Measurements from ENCODE around the gene RBFOX2. TPM values are rescaled to one million over a fixed set of nuclear protein-coding genes. Genes with fewer than 3 reads are reported as not detected.
"Not testable (repeated sequence)": the region's sequence is repeated elsewhere in the genome, so short reads cannot be mapped to it uniquely, and the experiment has no call there.

RBFOX2 gene, protein sequence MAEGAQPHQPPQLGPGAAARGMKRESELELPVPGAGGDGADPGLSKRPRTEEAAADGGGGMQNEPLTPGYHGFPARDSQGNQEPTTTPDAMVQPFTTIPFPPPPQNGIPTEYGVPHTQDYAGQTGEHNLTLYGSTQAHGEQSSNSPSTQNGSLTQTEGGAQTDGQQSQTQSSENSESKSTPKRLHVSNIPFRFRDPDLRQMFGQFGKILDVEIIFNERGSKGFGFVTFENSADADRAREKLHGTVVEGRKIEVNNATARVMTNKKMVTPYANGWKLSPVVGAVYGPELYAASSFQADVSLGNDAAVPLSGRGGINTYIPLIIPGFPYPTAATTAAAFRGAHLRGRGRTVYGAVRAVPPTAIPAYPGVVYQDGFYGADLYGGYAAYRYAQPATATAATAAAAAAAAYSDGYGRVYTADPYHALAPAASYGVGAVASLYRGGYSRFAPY
- 53.6 and 57.0 TPM in 2 replicates for total RNA-seq (2014; rRNA removed; shearing (Covaris generic))
- 55.4 and 63.8 TPM in 2 replicates for polyA plus RNA-seq (2015; cell fraction: cytosol; rRNA removed)
- 63.8 and 71.1 TPM in 2 replicates for polyA plus RNA-seq (2015; cell fraction: nucleus; rRNA removed)

DNA sequence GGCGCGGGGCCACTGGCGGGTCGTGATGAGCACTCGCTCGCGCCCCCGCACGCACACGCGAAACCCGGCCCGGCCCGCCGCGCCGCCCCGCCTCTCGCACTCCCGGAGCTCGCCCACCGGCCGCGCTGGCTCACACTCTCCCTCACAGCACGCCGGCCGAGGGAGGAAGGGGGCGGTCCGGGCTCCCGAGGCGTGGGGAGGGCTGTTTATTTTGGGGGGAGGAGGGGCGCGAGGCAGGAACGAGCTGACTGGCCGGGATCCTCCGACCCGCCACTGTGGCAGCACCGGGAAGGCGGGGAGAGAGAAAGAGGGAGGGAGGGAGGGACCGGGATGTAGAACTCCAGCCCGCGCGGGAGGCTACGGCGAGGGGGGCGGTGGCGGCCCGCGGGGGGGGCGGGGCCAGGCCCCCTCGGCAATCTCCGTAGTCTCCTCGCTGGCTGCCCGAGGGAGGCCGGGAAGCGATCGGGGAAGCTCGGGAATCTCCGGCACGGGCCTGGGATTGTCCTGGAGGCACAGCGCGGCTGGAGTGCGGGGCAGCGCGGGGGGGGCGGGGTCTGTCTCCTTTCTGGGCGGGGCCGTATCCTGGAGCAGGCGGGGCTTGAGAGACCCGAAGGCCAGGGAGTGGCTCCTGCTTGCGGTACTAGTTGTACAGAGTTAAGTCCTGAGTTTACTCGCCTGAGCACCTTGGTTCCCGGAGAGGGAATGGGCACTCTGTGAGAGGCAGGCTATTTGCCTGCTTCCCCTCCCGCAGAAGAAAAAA is at the start of gene RBFOX2:
Gene RBFOX2 (minus strand): TSS at position 179 of the 760 bp plus-strand sequence. CDS start 399 bp downstream, outside the sequence.
- in situ Hi-C loops (cut with HindIII; ENCODE audit: low pct_unique_long_range_greater_than_20kb, low sequenced_read_pairs), result no loop called here
- DNase-seq (ENCODE audit: low read depth, low spot score), result peak; percentile 96

DNA sequence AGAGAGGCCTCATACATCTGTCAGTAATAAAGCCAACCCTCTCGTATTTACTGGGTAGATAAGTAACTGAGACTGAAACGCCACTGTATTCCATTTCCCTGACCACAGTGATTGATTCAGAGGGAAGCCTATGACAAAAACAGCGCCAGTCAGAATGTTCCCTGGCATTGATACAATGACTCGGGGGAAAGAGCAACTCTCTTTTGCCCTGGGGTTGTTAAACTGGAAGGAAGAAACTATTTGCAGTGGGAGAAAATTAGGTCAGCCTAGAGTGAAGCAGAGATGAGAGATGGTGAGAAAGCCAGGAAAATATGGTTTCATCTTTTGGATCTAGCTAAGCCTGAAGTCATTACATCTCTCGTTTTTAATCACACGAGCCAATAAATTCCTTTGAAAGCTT is 48.6 kb upstream of the RBFOX2 start:
- in situ Hi-C loops (cut with HindIII; ENCODE audit: low pct_unique_long_range_greater_than_20kb, low sequenced_read_pairs), result no loop called here
- peak; percentile 10 for DNase-seq (ENCODE audit: low read depth, low spot score)

DNA sequence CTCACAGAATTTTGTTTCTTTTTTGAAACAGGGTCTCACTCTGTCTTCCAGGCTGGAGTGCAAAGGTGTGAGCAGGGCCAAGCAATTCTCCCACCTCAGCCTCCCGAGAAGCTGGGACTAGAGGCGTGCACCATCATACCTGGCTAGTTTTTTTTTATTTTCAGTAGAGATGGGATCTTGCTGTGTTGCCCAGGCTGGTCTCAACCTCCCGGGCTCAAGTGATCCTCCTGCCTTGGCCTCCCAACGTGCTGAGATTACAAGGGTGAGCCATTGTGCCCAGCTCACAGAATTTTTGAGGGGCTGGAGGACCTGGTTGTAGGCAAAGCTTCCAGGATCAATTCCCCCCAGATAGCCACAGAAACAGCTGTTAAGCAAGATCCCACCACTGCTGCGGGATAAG is 47.1 kb upstream of the RBFOX2 start:
- in situ Hi-C loops (cut with HindIII; ENCODE audit: low pct_unique_long_range_greater_than_20kb, low sequenced_read_pairs), result no loop called here
- no peak for DNase-seq (ENCODE audit: low read depth, low spot score)

DNA sequence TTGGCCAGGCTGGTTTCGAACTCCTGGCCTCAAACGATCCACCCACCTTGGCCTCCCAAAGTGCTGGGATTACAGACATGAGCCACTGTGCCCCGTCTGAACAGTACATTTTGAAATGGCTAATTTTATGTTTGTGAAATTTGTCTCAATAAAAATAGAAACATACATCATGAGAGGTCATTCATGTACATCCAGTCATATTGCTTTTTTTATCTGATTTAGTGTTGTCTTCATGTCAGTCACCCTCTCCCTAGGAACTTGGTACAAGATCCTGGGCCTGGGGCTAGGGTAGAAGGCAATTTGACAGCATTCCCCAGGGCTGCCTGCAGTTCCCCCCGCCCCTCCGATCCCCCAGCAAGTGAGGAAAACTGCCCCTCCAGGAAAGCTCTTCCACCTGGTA is 46.6 kb upstream of the RBFOX2 start:
- in situ Hi-C loops (cut with HindIII; ENCODE audit: low pct_unique_long_range_greater_than_20kb, low sequenced_read_pairs), result no loop called here
- DNase-seq (ENCODE audit: low read depth, low spot score), result no peak

DNA sequence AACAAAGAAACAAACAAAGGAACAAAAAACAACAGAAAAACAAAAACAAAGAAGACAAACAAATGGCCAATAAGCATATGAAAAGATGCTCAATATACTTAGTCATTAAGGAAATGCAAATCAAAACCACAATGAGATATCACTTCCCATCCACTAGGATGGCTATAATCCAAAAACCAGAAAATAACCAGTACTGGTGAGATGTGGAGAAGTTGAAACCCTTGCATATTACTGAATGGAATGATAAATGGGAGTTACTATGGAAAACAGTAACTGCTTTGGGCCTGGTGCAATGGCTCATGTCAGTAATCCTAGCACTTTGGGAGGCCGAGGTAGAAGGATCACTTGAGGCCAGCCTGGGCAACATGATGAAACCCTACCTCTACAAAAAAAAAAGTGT is 44.9 kb upstream of the RBFOX2 start:
- DNase-seq (ENCODE audit: low read depth, low spot score), result no peak
- in situ Hi-C loops (cut with HindIII; ENCODE audit: low pct_unique_long_range_greater_than_20kb, low sequenced_read_pairs), result no loop called here

DNA sequence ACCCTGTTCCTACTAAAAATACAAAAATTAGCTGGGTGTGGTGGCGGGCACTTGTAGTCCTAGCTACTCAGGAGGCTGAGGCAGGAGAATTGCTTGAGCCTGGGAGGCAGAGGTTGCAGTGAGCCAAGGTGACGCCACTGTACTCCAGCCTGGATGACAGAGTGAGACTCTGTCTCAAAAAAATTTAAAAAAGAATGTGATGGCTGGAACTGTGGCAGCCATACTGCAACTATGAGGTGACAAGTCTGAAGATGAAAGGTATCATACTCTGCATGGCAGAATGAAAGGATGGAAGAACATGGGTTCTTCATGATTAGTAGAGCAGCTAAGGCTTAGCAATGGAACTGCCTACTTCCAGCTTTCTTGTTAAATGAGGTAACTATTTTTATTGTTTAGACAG is 42.0 kb upstream of the RBFOX2 start:
- DNase-seq (ENCODE audit: low read depth, low spot score); in situ Hi-C loops (cut with HindIII; ENCODE audit: low pct_unique_long_range_greater_than_20kb, low sequenced_read_pairs): not testable (repeated sequence)

DNA sequence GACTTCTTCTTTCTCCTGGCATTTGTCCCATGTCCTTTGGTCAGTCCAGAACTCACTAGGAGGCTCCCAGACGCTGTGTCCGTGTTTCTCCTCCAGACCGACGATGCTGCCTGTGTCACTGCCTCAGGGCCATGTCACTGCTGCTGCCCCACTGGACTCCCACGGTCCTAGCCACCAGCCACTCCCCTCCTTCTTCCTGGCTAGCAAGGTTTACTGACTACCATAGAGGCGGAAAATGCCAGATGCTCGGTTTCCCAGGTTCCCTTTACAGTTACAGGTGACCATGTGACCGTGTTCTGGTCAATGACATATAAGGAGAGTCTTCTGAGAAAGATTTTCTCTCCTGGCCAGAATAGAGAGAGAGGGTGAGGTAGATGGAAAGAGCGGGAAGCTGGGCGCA is 40.7 kb upstream of the RBFOX2 start:
- DNase-seq (ENCODE audit: low read depth, low spot score), result no peak
- in situ Hi-C loops (cut with HindIII; ENCODE audit: low pct_unique_long_range_greater_than_20kb, low sequenced_read_pairs), result no loop called here

DNA sequence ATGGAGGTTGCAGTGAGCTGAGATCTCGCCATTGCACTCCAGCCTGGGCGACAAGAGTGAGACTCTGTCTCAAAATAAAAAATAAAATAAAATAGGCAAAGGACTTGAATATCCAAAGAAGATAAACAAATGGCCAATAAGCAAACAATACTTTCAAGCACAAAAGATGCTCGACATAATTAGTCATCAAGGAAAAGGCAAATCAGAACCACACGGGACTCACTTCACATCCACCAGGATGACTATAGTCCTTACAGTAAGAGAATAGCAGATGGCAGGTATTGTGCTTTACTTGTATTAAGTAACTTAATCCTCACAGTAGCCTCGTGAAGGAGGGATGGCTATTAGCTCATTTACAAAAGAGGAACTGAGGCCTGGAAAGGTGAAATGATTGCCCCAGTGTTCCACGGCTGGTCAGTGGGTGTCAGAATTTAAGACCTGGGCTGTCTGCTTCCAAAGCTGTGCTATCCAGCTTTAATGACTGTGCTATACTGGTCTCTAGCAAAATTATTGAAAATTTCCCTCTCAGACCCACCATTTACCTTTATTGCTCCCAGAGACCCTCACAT is 40.2 kb upstream of the RBFOX2 start:
- in situ Hi-C loops (cut with HindIII; ENCODE audit: low pct_unique_long_range_greater_than_20kb, low sequenced_read_pairs), result no loop called here
- no peak for DNase-seq (ENCODE audit: low read depth, low spot score)

DNA sequence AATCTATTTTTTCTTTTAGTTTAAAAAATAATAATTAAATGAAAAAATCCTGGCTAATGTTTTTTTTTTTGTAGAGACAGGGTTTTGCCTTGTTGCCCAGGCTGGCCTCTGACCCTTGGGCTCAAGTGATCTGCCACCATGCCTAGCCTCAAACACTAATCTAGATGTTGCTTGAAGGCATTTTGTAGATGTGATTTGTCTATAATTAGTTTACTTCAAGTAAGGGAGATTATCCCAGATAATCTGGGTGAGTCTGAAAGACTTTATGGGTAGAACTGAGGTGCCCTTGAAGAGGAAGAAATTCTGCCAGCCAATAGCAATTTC is 38.6 kb upstream of the RBFOX2 start:
- DNase-seq (ENCODE audit: low read depth, low spot score), result no peak
- in situ Hi-C loops (cut with HindIII; ENCODE audit: low pct_unique_long_range_greater_than_20kb, low sequenced_read_pairs), result no loop called here

DNA sequence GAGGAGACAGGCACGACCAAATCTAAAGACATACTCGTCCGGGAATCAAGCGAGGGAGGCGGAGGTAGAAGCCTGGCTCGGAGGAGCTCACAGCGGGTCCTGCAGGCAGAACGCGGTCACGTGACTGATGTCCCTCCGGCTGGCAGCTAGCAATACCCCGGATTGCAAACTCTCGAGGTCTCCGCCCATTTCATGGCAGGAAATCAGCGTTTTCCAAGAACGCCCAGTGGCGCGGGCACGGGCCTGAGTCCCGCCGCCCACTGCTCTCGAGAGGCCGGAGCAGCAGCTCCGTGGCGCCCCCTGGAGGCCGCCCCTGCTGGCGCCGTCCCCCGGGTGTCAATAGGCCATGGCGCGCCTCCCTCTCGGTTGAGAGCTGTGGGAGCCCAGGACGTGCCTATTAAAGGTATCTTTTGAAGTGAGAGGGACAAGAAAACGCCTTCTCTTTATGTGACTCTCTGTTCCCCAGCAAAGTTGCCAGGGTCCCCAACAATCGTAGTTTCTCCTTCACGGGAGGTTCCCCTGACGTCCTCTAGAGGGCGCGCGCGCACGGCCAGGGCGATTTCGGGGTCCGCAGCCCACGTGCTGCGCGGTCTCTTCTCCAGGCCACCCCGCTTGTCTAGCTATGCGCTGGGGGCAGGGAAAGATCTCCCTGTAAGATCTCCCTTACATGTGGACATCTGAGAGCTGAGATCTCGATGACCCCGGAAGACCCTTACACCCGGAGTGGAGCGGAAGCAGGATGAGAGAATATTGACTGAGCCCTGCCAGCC is 37.3 kb upstream of the RBFOX2 start:
- DNase-seq (ENCODE audit: low read depth, low spot score), result peak; percentile 96
- in situ Hi-C loops (cut with HindIII; ENCODE audit: low pct_unique_long_range_greater_than_20kb, low sequenced_read_pairs), result no loop called here

DNA sequence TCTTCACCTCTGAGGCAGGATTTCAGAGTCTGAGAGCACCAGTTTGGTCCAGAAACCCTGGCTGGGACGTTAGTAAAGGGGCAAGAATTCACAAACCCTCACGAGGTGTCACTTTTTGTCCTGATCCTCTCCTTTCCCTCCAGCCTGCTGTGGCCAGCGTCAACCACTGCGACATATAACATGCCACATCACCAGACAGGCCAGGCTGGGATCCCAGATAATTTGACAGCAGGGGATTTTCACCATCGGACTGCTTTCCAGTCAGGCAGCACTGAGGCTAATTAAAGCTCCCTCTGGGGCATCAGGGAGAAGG is 36.8 kb upstream of the RBFOX2 start:
- DNase-seq (ENCODE audit: low read depth, low spot score), result no peak
- in situ Hi-C loops (cut with HindIII; ENCODE audit: low pct_unique_long_range_greater_than_20kb, low sequenced_read_pairs), result no loop called here

DNA sequence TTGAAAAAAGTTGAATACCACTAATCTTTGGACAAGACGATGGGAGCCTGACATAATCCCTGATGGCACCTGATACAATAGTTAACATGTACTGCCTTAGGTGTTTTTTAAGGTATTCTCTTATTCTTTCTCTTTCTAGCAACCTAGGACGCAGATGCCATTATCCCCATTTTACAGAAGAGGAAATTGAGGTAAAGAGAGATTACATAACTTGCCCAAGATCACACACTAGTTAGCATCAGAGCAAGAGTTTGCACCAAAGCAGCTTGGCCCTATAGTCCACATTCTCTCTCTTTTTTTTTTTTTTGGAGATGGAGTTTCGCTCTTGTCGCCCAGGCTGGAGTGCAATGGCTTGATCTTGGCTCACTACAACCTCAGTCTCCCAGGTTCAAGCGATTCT is 35.7 kb upstream of the RBFOX2 start:
- in situ Hi-C loops (cut with HindIII; ENCODE audit: low pct_unique_long_range_greater_than_20kb, low sequenced_read_pairs), result no loop called here

DNA sequence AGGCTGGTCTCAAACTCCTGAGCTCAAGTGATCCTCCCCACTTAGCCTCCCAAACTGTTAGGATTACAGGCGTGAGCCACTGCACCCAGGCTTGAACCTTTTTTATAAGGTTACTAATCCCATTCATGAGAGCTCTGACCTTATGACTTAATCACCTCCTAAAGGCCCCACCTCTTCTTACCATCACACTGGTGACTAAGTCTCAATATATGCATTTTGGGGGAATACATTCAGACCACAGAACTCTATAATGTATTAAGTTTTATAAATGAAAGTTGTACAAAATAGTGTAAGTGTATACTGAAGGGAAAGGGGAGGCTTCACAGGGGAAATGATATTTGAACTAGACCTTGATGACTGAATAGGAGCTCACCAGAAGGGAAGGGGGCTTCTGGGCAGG is 28.4 kb upstream of the RBFOX2 start:
- in situ Hi-C loops (cut with HindIII; ENCODE audit: low pct_unique_long_range_greater_than_20kb, low sequenced_read_pairs), result no loop called here

More for the DNA sequence above, 35.7 kb upstream of the RBFOX2 start:
- DNase-seq (ENCODE audit: low read depth, low spot score), result no peak

DNA sequence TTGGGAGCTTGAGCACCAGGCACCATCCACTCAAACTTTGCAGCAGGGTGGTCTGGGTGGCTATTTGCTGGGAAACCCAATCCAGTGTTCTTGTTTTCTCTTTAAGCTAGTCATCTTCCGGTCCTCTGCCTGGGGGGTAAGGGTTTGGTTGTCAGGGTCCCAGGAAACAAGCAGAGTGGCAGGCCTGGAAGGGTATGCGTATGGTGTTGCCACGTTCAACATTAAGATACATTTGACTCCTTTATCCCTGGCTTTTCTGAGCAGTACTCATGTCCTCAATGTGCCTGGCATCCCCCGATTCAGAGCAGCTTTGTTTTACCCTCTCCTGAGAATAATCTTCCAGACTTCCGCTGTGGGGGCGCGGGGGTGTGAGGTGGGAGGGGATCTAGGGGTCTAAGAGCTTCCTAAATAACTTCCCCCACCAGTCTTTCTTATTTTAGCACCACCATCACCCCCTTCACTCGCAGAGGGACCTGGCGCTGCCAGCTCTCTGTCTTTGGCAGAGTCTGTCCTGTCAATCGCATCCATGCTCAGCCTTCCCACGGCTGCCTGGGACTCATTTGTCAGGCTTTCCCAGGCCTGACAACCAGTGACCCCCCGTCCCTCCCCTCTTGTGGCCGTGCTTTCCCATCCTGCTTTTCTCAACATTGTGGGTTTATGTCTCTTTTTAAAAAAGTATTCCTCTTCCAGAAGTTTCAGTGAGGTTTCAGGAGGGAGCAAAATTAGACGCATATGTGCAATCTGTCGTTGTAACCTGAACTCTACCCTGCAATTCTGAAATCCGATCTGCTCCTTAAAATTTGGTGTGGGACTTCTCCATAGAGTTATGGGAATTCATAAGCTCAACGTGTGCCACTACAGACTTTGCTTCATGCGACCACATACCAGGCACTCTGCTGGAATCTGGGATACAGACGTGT is 27.0 kb upstream of the RBFOX2 start:
- no peak for DNase-seq (ENCODE audit: low read depth, low spot score)

More for the DNA sequence above, 28.4 kb upstream of the RBFOX2 start:
- no peak for DNase-seq (ENCODE audit: low read depth, low spot score)

DNA sequence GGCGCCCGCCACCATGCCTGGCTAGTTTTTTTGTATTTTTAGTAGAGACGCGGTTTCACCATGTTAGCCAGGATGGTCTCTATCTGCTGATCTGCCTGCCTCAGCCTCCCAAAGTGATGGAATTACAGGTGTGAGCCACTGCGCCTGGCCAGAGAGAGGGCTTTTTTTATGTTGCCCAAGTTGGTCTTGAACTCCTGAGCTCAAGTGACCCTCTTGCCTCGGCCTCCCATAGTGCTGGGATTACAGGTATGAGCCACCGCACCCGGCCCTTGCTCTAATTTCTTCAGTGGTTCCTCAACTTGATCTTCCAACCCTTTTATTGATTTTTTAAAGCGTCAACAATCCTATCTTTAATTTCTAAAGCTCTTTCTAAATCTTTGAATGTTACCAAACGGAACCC is 25.8 kb upstream of the RBFOX2 start:
- in situ Hi-C loops (cut with HindIII; ENCODE audit: low pct_unique_long_range_greater_than_20kb, low sequenced_read_pairs); DNase-seq (ENCODE audit: low read depth, low spot score): not testable (repeated sequence)

More for the DNA sequence above, 27.0 kb upstream of the RBFOX2 start:
- in situ Hi-C loops (cut with HindIII; ENCODE audit: low pct_unique_long_range_greater_than_20kb, low sequenced_read_pairs), result no loop called here

DNA sequence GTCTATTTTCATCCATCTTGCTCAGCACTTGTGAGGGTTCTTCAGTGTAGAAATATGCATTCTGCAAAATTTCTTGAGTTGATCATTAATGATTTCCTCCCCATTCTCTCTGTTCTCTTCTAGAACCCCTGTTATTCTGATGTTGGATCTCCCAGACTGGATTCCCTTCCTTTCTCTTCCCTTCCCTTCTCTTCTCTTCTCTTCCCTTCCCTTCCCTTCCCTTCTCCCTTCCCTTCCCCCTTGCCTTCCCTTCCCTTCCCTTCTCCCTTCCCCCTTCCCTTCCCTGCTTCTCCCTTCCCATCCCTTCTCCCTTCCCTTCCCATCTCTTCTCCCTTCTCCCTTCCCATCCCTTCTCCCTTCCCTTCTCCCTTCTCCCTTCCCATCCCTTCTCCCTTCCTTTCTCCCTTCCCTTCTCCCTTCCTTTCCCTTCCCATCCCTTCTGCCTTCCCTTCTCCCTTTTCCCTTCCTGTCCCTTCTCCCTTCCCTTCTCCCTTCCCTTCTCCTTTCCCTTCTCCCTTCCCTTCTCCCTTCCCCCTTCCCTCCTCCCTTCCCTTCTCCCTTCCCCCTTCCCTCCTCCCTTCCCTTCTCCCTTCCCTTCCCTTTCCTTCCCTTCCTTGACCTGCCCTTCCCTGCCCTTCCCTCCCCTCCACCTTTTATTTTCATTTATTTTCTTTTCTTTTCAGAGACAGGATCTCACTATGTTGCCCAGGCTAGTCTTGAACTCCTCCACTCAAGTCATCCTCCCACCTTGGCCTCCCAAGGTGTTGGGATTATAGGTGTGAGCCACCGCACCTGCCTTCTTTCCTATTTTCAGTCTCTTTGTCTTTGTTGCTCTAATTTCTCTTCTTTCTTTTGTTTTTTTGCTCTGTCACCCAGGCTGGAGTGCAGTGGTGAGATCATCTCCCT is 24.9 kb upstream of the RBFOX2 start:
- DNase-seq (ENCODE audit: low read depth, low spot score), result no peak
- in situ Hi-C loops (cut with HindIII; ENCODE audit: low pct_unique_long_range_greater_than_20kb, low sequenced_read_pairs), result no loop called here

Data from SK-MEL-5 (cell line).